GM21360 (cell line): ENCODE results near the gene SCYL1.
"Not testable (repeated sequence)": the region's sequence is repeated elsewhere in the genome, so short reads cannot be mapped to it uniquely, and the experiment has no call there.

Experiments used
- ATAC-seq: cut with Tn5 transposase; IDR thresholded peaks from one replicate; pipeline ENCODE4 v1.9.1; 2021; ENCODE audit warnings: mild to moderate bottlenecking, moderate library complexity; ENCODE audit not compliant: unreplicated experiment

SCYL1 gene

DNA sequence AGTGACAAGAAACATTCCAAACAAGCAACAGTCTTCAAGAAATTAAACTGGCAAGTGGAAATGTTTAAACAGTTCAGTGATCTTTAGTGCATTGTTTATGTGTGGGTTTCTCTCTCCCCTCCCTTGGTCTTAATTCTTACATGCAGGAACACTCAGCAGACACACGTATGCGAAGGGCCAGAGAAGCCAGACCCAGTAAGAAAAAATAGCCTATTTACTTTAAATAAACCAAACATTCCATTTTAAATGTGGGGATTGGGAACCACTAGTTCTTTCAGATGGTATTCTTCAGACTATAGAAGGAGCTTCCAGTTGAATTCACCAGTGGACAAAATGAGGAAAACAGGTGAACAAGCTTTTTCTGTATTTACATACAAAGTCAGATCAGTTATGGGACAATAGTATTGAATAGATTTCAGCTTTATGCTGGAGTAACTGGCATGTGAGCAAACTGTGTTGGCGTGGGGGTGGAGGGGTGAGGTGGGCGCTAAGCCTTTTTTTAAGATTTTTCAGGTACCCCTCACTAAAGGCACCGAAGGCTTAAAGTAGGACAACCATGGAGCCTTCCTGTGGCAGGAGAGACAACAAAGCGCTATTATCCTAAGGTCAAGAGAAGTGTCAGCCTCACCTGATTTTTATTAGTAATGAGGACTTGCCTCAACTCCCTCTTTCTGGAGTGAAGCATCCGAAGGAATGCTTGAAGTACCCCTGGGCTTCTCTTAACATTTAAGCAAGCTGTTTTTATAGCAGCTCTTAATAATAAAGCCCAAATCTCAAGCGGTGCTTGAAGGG, 20.0 kb upstream of the SCYL1 start:
- no peak for ATAC-seq

DNA sequence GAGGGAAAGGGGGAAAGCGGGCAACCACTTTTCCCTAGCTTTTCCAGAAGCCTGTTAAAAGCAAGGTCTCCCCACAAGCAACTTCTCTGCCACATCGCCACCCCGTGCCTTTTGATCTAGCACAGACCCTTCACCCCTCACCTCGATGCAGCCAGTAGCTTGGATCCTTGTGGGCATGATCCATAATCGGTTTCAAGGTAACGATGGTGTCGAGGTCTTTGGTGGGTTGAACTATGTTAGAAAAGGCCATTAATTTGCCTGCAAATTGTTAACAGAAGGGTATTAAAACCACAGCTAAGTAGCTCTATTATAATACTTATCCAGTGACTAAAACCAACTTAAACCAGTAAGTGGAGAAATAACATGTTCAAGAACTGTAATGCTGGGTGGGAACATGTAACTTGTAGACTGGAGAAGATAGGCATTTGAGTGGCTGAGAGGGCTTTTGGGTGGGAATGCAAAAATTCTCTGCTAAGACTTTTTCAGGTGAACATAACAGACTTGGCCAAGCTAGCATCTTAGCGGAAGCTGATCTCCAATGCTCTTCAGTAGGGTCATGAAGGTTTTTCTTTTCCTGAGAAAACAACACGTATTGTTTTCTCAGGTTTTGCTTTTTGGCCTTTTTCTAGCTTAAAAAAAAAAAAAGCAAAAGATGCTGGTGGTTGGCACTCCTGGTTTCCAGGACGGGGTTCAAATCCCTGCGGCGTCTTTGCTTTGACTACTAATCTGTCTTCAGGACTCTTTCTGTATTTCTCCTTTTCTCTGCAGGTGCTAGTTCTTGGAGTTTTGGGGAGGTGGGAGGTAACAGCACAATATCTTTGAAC, 19.2 kb upstream of the SCYL1 start:
- ATAC-seq = no peak

DNA sequence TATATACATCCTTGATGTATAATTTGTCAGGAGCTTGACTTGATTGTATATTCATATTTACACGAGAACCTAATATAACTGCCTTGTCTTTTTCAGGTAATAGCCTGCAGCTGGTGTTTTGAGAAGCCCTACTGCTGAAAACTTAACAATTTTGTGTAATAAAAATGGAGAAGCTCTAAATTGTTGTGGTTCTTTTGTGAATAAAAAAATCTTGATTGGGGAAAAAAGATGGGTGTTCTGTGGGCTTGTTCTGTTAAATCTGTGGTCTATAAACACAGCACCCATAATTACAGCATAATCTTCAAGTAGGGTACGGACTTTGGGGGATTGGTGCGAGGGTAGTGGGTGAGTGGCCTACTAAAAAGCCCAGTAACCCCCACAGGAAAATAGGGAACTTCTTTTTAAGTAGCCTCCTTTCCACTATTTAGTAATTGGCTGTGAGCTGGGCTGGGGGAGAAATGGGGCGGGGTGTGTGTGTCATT, 18.6 kb upstream of the SCYL1 start:
- ATAC-seq = no peak

DNA sequence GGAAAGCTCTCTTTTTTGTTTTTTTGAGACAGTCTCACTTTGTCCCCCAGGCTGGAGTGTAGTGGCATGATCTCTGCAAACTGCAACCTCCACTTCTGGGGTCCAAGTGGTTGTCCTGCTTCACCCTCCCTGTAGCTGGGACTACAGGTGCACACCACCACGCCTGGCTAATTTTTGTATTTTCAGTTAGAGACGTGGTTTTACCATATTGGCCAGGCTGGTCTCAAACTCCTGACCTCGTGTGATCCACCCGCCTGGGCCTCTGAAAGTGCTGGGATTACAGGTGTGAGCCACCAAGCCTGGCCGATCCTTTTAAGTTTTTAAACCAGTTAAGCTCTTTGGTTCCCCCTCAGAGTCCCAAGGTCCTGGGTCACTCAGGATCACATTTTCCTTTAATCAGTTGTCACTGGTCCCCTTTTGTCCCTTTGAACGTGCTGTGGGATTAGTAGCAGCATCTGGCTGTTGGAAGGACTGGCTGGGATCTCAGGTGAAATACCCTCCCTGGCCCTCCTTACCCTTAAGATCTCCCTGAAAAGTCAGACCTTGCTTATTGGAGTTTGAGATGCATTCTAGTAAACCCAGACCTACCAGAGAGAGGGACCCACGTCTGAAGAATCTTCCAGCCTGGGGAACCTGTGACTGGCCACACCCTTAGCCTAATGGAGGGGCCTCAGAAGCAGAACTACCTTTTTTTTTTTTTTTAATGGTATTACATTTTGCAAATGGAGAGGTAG, 17.9 kb upstream of the SCYL1 start:
- peak; percentile 21 for ATAC-seq

DNA sequence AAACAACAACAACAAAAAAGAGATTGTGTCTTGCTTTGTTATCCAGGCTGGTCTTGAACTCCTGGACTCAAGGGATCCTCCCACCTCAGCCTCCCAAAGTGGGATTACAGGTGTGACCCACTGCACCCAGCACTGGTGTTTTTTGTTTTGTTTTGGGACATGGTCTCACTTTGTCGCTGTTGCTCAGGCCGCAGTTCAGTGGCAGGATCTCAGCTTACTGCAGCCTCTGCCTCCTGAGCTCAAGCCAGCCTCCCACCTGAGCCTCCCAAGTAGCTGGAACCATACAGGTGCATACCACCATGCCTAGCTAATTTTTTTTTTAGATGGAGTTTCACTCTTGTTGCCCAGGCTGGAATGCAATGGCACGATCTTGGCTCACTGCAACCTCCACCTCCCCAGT, 12.6 kb upstream of the SCYL1 start:
- not testable (repeated sequence) for ATAC-seq

DNA sequence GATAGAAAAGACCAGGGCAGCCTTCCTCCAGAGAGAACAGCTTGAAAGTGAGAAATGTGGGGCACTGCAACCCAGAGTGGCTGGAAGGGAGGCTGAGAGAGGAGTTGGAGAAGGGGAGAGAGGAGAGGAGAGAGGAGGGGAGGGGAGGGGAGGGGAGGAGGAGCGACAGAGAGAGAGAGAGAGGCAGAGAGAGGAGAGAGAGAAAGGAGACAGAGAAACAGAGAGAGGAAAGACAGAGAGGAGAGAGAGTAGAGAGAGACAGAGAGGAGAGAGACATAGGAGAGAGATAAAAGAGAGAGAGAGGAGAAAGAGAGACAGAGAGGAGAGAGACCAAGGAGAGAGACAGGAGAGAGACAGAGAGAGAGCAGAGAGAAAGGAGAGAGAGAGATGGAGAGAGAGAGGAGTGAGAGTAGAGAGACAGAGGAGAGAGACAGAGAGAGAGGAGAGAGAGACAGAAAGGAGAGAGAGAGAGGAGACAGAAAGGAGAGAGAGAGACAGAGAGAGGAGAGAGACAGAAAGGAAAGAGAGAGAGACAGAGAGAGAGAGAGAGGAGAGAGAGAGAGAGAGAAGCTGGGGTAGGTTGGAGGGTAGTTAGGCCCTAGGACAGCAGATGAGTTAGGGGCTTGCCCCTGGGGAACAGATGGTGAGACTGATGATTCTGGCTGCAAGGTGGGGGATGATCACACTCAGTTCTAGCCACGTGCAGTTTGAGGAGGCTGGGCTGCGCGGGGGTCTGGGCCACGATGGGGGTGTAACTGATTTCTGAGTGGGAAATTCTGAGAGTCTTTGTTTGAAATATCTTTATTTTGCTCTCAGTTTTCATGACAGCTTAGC, 8.5 kb upstream of the SCYL1 start:
- no peak for ATAC-seq

DNA sequence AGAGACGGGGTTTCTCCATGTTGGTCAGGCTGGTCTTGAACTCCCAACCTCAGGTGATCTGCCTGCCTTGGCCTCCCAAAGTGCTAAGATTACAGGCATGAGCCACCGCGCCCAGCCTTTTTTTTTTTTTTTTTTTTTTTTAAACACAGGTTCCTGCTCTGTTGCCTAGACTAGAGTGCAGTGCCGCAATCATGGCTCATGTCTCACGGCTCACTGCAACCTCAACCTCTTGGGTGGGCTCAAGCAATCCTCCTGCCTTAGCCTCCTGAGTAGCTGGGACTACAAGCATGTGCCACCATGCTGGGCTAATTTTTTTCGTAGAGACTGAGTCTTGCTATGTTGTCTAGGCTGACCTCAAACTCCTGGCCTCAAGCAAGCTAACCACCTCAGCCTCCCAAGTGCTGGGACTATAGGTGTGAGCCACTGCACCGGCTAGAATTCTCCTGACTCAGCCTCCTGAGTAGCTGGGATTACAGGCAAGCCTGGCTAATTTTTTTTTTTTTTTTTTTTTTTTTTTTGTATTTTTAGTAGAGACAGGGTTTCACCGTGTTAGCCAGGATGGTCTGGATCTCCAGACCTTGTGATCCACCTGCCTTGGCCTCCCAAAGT, 5.8 kb upstream of the SCYL1 start:
- not testable (repeated sequence) for ATAC-seq

DNA sequence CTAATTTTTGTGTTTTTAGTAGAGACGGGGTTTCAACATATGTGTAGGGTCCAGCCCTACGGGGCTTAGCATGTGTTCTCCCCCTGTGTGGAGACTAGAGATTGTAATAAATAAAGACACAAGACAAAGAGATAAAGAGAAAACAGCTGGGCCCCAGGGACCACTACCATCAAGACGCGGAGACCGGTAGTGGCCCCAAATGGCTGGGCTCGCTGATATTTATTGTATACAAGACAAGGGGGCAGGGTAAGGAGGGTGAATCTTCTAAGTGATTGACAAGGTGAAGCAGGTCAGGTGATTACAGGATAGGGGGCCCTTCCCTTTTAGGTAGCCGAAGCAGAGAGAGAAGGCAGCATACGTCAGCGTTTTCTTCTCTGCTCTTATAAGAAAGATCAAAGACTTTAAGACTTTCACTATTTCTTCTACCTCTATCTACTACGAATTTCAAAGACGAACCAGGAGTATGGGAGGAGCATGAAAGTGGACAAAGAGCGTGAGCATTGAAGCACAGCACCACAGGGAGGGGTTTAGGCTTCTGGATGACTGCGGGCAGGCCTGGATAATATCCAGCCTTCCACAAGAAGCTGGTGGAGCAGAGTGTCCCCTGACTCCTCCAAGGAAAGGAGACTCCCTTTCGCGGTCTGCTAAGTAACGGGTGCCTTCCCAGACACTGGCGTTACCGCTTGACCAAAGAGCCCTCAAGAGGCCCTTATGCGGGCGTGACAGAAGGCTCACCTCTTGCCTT, 2.9 kb upstream of the SCYL1 start:
- not testable (repeated sequence) for ATAC-seq

DNA sequence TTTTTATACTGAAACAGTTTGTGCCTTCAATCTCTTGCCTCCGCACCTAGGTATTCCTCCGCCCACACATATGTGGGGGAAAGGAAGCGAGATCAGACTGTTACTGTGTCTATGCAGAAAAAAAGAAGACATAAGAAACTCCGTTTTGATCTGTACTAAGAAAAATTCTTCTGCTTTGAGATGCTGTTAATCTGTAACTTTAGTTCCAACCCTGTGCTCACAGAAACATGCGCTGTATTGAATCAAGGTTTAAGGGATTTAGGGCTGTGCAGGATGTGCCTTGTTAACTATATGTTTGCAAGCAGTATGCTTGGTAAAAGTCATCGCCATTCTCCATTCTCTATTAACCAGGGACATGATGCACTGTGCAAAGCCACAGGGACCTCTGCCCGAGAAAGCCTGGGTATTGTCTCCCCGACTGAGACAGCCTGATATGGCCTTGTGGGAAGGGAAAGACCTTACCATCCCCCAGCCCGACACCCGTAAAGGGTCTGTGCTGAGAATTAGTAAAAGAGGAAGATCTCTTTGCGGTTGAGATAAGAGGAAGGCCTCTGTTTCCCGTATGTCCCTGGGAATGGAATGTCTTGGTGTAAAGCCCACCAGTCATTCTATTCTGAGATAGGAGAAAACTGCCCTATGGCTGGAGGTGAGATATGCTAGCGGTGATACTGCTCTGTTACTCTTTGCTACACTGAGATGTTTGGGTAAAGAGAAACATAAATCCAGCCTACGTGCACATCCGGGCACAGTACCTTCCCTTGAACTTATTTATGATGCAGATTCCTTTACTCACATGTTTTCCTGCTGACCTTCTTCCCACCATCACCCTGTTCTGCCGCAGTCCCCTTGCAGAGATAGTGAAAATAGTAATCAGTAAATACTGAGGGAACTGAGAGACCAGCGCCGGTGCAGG, 1.9 kb upstream of the SCYL1 start:
- ATAC-seq = not testable (repeated sequence)

DNA sequence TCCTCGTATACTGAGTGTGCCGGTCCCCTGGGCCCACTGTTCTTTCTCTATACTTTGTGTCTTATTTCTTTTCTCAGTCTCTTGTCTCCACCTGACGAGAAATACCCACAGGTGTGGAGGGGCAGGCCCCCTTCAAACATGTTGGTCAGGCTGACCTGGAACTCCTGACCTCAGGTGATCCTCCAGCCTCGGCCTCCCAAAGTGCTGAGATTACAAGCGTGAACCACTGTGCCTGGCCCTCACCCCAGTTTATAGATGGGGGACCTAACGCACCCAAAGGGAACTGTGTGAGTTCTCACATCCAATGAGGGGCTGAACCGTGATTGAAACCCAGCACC, 1.3 kb upstream of the SCYL1 start:
- not testable (repeated sequence) for ATAC-seq

DNA sequence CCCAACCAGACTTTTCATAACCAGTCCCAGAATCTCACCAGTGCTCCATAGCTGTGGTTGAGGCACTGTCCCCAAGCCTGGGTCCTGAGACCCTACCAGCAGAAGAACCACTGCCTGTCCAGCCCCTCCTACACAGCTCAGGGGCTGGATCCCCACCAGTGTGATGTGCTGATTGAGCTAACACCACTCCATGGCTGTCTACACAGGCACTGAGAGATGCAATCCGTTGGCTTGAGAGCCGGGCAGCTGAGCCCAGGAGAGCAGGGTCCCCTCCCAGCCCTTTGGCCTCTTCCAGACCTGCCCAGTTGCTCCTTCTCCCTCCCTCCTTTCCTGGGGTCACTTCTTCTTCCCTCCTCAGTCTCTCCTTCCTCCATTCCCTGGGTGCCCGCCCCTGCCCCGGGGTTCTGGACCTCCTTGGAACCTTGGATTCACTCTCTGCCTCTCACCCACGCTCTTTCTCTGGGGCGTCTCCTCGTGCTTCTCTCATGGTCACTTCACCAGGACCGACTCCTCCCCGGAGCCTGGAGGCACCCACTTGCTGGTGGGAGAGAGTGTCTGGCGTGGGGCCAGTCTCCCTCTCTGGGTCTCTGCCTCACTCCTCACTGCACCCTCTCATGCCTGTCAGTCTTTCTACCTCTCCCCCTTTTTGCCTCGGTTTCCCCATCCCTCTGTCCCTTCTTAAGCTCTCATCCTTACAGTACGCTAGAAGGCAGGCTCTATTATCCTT, 706 bp upstream of the SCYL1 start:
- peak; percentile 7 for ATAC-seq

DNA sequence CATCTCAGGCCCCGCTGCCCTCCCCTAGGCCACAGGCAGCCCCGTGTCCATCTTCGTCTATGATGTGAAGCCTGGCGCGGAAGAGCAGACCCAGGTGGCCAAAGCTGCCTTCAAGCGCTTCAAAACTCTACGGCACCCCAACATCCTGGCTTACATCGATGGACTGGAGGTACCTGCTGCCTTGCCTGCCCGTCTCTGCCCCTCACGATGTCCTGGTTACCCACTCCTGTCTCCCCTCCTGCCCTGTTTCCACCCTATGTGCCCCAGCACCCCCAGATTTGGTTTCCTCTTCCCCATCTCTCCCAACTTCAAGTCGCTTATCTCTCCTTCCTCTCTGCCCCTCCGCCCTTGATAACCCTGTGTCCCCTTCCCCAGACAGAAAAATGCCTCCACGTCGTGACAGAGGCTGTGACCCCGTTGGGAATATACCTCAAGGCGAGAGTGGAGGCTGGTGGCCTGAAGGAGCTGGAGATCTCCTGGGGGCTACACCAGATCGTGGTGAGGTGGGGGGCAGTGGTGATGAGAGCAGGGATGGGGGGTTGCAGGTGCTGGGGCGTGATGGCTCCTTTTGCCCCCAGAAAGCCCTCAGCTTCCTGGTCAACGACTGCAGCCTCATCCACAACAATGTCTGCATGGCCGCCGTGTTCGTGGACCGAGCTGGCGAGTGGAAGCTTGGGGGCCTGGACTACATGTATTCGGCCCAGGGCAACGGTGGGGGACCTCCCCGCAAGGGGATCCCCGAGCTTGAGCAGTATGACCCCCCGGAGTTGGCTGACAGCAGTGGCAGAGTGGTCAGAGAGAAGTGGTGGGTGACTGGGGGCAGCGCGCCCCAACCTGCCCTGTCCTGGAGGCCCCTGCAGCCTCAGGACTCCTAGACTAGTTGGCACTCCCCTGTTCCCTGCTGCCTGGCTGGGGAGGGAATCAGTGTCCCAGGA, 930 bp downstream of the SCYL1 start:
- no peak for ATAC-seq

DNA sequence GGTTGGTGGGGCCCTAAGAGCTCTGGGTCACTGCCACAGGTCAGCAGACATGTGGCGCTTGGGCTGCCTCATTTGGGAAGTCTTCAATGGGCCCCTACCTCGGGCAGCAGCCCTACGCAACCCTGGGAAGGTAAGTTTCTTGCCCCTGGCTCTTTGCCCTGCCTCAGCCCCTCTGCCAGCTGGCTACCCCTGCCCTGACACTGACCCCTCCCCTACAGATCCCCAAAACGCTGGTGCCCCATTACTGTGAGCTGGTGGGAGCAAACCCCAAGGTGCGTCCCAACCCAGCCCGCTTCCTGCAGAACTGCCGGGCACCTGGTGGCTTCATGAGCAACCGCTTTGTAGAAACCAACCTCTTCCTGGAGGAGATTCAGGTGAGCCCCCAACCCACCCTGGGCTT, 1.9 kb downstream of the SCYL1 start:
- no peak for ATAC-seq

DNA sequence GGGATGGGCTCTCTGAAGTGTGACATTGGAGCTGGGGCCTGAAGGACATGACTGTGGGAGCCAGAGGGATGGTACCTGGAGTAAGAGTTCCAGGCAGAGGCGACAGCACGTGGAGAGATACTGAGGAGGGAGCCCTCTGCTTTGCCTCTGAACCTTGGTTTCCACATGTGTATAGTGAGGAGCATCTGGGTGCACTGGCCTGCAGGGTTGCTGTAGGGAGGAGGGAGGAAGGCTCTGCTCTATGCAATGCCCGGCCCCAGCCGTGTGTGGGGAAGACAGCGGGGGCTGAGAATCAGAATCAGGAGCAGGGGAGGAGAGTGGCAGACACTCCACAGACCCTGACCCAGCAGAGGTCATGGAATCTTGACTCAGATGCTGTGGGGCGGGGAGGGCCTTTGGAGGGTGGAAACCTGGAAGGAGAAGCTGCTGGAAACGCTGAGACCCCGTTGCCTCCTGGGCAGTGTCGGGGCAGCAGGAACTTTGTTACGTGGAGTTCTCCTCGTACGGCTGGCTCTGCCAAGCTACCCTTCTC, 4.0 kb downstream of the SCYL1 start:
- ATAC-seq = no peak

DNA sequence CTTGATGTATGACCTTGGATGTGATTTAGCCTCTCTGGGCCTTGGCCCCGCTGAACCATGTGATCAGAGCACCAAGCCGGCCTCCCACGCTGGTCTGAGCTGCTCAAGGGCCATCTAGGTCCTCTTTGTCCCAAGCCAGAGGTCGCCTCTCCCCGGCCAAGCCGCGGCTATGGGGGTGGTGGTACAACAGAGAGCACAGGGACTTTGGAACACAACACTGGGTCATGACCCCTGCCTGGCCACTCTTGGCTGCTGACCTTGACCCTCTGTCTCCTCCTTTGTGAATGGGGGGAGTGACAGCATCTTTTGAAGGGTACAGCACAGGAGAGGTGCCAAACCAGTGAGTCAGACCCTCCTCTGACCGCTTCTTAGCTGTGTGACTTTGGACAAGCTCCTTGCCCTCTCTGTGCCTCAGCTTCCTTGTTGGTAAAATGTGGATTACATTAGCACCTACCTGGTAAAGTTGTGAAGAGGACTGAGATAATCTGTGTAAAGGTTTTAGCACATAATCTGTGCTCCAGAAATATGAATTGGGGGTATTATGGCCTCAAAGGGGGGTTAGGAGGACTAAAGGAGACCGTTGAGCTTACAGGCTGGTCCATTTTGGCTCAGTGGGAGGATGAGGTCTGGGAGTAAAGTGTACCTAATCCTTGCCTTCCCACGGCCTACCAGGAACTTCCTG, 4.7 kb downstream of the SCYL1 start:
- ATAC-seq = no peak

DNA sequence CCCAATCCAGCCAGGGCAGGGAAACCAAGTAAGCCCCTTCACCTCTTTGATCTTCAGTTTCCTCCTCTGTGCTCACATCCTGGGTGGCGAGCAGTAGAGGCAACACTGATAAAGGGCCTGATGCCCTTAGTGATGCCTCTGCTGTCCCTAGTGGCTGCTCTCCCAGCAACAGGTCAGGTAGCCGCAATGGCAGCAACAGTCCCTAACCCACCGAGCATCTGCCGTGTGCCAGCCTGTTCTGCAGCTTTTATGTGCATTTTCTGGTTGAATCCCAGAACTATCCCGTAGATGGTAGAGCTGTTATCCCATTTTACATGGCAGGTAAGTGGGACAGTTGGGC, 5.2 kb downstream of the SCYL1 start:
- ATAC-seq = no peak
